ENCODE results near the gene KCNMA1. TPM values are rescaled to one million over a fixed set of nuclear protein-coding genes. Genes with fewer than 3 reads are reported as not detected.
A peak's percentile ranks its signal among the peaks of the same experiment; 100 is the strongest.

Gene KCNMA1
- total RNA-seq, 1 donor from 2014 or later = 15.8 TPM

GRCh38 chr10:77396290-77396689 lies 241.3 kb downstream of the KCNMA1 start:
- TF ChIP-seq CTCF (IDR thresholded peaks at IDR 0.05; ENCODE audit: insufficient read depth, low read length, severe bottlenecking) = no peak
- no peak overlapping the region for H3K4me3 ChIP-seq (ENCODE audit: low read depth, low read length)
- FAIRE-seq (no peak), DNase-seq (ENCODE audit: low read depth) (no peak)
- H3K36me3 ChIP-seq (ENCODE audit: control insufficient read depth, insufficient read depth, low read length) = no peaks in the 10 kb centered on the region
- H3K27me3 ChIP-seq (ENCODE audit: control insufficient read depth, insufficient read depth, low read length) = no peaks in the 10 kb centered on the region

GRCh38 chr10:77393821-77394501 lies 243.6 kb downstream of the KCNMA1 start:
- FAIRE-seq (peak; percentile 60), DNase-seq (ENCODE audit: low read depth) (peak; percentile 79)
- Histone ChIP-seq H3K36me3 (ENCODE audit: control insufficient read depth, insufficient read depth, low read length) (no peaks in the 10 kb centered on the region), H3K27me3 (ENCODE audit: control insufficient read depth, insufficient read depth, low read length) (no peaks in the 10 kb centered on the region), H3K4me3 (ENCODE audit: low read depth, low read length) (no peak overlapping the region)
- no peak for TF ChIP-seq CTCF (IDR thresholded peaks at IDR 0.05; ENCODE audit: insufficient read depth, low read length, severe bottlenecking)

GRCh38 chr10:77393411-77393810 lies 244.2 kb downstream of the KCNMA1 start:
- Histone ChIP-seq H3K4me3 (ENCODE audit: low read depth, low read length) (no peak overlapping the region), H3K27me3 (ENCODE audit: control insufficient read depth, insufficient read depth, low read length) (no peaks in the 10 kb centered on the region), H3K36me3 (ENCODE audit: control insufficient read depth, insufficient read depth, low read length) (no peaks in the 10 kb centered on the region)
- FAIRE-seq (no peak), DNase-seq (ENCODE audit: low read depth) (no peak)
- no peak for TF ChIP-seq CTCF (IDR thresholded peaks at IDR 0.05; ENCODE audit: insufficient read depth, low read length, severe bottlenecking)

GRCh38 chr10:77392851-77393250 lies 244.8 kb downstream of the KCNMA1 start:
- no peak for TF ChIP-seq CTCF (IDR thresholded peaks at IDR 0.05; ENCODE audit: insufficient read depth, low read length, severe bottlenecking)
- Histone ChIP-seq H3K36me3 (ENCODE audit: control insufficient read depth, insufficient read depth, low read length) (no peaks in the 10 kb centered on the region), H3K27me3 (ENCODE audit: control insufficient read depth, insufficient read depth, low read length) (no peaks in the 10 kb centered on the region), H3K4me3 (ENCODE audit: low read depth, low read length) (no peak overlapping the region)
- FAIRE-seq (peak; percentile 100), DNase-seq (ENCODE audit: low read depth) (peak; percentile 99)

- H3K27me3 ChIP-seq (ENCODE audit: control insufficient read depth, insufficient read depth, low read length) = no peaks in the 10 kb centered on the region
- DNase-seq (ENCODE audit: low read depth) (peak; percentile 66), FAIRE-seq (no peak)
- H3K4me3 ChIP-seq (ENCODE audit: low read depth, low read length) = no peak overlapping the region
- no peaks in the 10 kb centered on the region for H3K36me3 ChIP-seq (ENCODE audit: control insufficient read depth, insufficient read depth, low read length)
- no peak for TF ChIP-seq CTCF (IDR thresholded peaks at IDR 0.05; ENCODE audit: insufficient read depth, low read length, severe bottlenecking)
Observed at GRCh38 chr10:77392236-77392721, 245.3 kb downstream of the KCNMA1 start.

Measured in bronchial epithelial cell (primary cell).